Body of pancreas (tissue), 4 donors: Measurements from ENCODE around the gene SGSH. TPM values are rescaled to one million over a fixed set of nuclear protein-coding genes. Genes with fewer than 3 reads are reported as not detected.
A peak's percentile ranks its signal among the peaks of the same experiment; 100 is the strongest.

Source experiments
- ATAC-seq: fragments of 150-250 bp; one replicate; pipeline ENCODE4 v1.9.1; 2016
- DNase-seq, 4 donors: peaks; one replicate each; pipeline ENCODE4 v3.0.0-alpha.2; 2019
- H3K27ac ChIP-seq, 4 donors: fragments of 200-600 bp; sonication (generic); 1 replicate in 3 of 4; 2 replicates in 1 of 4; pipeline versions ENCODE4 v1.5.1 to v1.6.1; 2016 to 2019; ENCODE audit warnings: mild to moderate bottlenecking in 1 of 4, mixed read lengths in 1 of 4, moderate library complexity in 1 of 4
- H3K27me3 ChIP-seq, 2 donors: fragments of 200-600 bp; sonication (generic); one replicate each; pipeline ENCODE4 v1.6.0; 2016; ENCODE audit warnings: mild to moderate bottlenecking in 1 of 2
- H3K36me3 ChIP-seq, 2 donors: fragments of 200-600 bp; sonication (generic); replicated peaks in 1 of 2; 2 replicates each; pipeline ENCODE4 v1.5.1; 2016; ENCODE audit warnings: low read depth in 2 of 2; ENCODE audit not compliant: insufficient read depth in 1 of 2
- H3K4me1 ChIP-seq: fragments of 200-600 bp; sonication (generic); one replicate; pipeline ENCODE4 v1.6.0; 2016
- H3K4me3 ChIP-seq, 2 donors: fragments of 200-600 bp; sonication (generic); 1 replicate in 1 of 2; 2 replicates in 1 of 2; pipeline ENCODE4 v1.5.1; 2016 to 2019
- H3K9me3 ChIP-seq, 3 donors: fragments of 200-600 bp; sonication (generic); 1 replicate in 2 of 3; 2 replicates in 1 of 3; pipeline ENCODE4 v1.5.1; 2016
- POLR2A ChIP-seq, 3 donors: fragments of 450-650 bp; IDR thresholded peaks; one replicate each; pipeline ENCODE4 v1.6.1; 2016; ENCODE audit warnings: antibody characterized with exemption in 3 of 3, mild to moderate bottlenecking in 2 of 3
- WGBS, 2 donors: methylation state at CpG; one replicate each; pipeline ENCODE4 v1.1.5; 2017; 5-methylcytosine and 5-hydroxymethylcytosine counted together
- intact Hi-C: fragments of 100-400 bp; cut with DNase I; formaldehyde crosslinking; loops from one replicate; pipeline ENCODE4 v1.15.1; 2023
- total RNA-seq, 2 donors: library from RNA; depleted of rRNA; stranded (reverse); fragments of >200 nt; gene quantifications; one replicate each; pipeline ENCODE4 v1.1.0, GENCODE V29; 2016
- TF ChIP-seq, protein P1 (sequence below), 7 experiments: fragments of 450-650 bp in 4 of 7; fragments of 200-600 bp in 3 of 7; sonication (generic) in 3 of 7; IDR thresholded peaks; one replicate each; pipeline ENCODE4 v1.5.1; 2016 to 2019; ENCODE audit warnings: antibody characterized with exemption in 7 of 7

The SGSH gene
- total RNA-seq, 2 donors from 2014 or later = 29.6 to 42.8 TPM

DNA sequence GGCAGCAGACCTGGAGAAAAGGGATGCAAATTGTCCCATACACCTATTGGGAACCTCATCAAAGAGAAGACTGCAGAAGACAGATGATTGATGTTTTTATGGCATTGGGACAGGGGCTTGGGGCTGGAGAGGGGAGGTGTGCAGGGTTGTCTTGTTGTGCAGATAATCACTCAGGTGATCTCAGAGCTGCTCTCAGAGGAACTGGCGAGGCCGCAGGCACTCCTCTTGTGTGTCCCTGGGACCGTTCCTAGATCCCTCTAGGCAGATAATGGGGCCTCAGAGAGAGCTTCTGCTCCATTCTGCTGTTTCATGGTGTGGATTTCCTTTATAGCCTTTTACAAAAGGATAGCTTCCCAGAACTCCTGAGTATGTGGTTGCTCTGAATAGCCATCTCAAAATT is 42.2 kb upstream of the SGSH start:
- H3K4me3 ChIP-seq = no peak overlapping the region

DNA sequence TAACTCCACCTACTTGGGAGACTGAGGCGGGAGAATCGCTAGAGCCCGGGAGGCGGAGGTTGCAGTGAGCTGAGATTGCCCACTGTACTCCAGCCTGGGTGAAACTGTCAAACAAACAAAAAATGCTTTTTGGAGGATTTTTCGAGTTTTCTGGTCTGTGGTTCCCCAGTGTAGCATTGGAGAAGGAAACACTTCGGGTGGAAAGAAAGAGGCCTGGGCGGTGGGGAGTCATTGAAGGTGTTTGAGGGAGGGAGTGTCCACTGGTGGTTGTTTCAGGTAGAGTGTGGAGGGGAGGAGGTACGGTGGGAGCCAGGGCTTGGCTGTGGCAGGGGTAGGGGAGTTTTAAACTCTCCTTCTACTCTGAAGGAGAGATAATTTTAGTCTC is 41.8 kb upstream of the SGSH start:
- 48 to 59% methylated on average over 8 of the region's 8 CpGs for WGBS, 2 donors
- TF ChIP-seq, protein P1, sequence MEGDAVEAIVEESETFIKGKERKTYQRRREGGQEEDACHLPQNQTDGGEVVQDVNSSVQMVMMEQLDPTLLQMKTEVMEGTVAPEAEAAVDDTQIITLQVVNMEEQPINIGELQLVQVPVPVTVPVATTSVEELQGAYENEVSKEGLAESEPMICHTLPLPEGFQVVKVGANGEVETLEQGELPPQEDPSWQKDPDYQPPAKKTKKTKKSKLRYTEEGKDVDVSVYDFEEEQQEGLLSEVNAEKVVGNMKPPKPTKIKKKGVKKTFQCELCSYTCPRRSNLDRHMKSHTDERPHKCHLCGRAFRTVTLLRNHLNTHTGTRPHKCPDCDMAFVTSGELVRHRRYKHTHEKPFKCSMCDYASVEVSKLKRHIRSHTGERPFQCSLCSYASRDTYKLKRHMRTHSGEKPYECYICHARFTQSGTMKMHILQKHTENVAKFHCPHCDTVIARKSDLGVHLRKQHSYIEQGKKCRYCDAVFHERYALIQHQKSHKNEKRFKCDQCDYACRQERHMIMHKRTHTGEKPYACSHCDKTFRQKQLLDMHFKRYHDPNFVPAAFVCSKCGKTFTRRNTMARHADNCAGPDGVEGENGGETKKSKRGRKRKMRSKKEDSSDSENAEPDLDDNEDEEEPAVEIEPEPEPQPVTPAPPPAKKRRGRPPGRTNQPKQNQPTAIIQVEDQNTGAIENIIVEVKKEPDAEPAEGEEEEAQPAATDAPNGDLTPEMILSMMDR (IDR thresholded peaks at IDR 0.05) = no peak
- TF ChIP-seq POLR2A (IDR thresholded peaks at IDR 0.05) = no peak
- DNase-seq (no peak), ATAC-seq (no peak)
- intact Hi-C loops = loop anchor here (10.0 kb wide), 1 partner anchor 167 kb away; no protein-coding TSS in a partner anchor
- Histone ChIP-seq H3K9me3 (no peaks in the 10 kb centered on the region), H3K27ac (peak overlapping the region; percentile 95 to 99 (median 96)), H3K27me3 (no peaks in the 10 kb centered on the region), H3K4me3 (no peak overlapping the region), H3K4me1 (peaks cover 47% of the 10 kb centered on the region), H3K36me3 (no peaks in the 10 kb centered on the region)

More for the DNA sequence above, 42.2 kb upstream of the SGSH start:
- peak overlapping the region; percentile 72 to 99 (median 96) for H3K27ac ChIP-seq
- DNase-seq (no peak), ATAC-seq (no peak)
- H3K27me3 ChIP-seq = no peaks in the 10 kb centered on the region
- no peaks in the 10 kb centered on the region for H3K9me3 ChIP-seq
- peaks cover 47% of the 10 kb centered on the region for H3K4me1 ChIP-seq
- 32 to 34% methylated on average over 3 of the region's 3 CpGs for WGBS, 2 donors
- intact Hi-C loops = loop anchor here (10.0 kb wide), 1 partner anchor 167 kb away; no protein-coding TSS in a partner anchor
- H3K36me3 ChIP-seq = no peaks in the 10 kb centered on the region
- TF ChIP-seq POLR2A (IDR thresholded peaks at IDR 0.05) = no peak
- TF ChIP-seq, protein P1 (IDR thresholded peaks at IDR 0.05) = no peak

DNA sequence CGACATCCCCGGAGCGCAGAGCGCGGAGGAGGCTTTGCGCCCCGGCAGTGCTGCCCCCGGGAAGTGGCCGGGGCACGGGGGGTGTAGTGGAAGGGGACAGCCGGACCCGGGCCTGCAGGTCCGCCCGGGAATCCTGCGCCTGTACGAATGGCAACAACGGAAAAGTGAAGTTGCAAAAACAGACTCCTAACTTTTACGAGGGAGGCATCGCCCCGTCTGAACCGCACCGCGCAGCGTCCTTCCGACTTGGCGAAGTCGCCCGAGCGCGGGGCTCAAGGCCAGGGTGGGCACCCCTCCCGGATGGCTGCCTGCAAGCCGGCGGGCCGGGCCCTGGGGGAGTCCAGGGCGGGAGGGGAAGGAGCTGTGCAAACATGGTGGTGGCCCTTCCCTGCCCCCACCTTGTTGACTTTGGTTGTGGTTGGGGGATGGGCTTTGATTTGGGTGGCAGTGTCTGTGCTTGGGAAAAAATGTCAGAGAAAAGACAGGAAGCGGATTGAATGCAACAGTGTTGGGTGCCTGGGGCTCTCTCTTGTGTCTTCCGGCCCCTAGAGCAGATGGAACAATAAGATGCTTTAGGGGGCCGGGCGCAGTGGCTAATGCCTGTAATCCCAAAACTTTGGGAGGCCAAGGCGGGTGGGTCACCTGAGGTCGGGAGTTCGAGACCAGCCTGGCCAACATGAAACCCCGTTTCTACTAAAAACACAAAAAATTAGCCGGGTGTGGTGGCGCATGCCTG is 41.2 kb upstream of the SGSH start:
- Histone ChIP-seq H3K4me3 (peak overlapping the region; percentile 79 to 81), H3K27ac (peak overlapping the region; percentile 95 to 99 (median 96)), H3K36me3 (no peaks in the 10 kb centered on the region), H3K4me1 (peaks cover 47% of the 10 kb centered on the region), H3K9me3 (no peaks in the 10 kb centered on the region), H3K27me3 (no peaks in the 10 kb centered on the region)
- 4 to 25% methylated on average over 13 to 45 of the region's 45 CpGs for WGBS, 2 donors
- peak in 2 of 3 donors; percentile 39 to 51 for TF ChIP-seq POLR2A (IDR thresholded peaks at IDR 0.05)
- TF ChIP-seq, protein P1 (IDR thresholded peaks at IDR 0.05) = no peak
- intact Hi-C loops = loop anchor here (10.0 kb wide), 1 partner anchor 167 kb away; no protein-coding TSS in a partner anchor
- peak; percentile 25 for ATAC-seq
- peak; percentile 58 to 69 (median 68) for DNase-seq

DNA sequence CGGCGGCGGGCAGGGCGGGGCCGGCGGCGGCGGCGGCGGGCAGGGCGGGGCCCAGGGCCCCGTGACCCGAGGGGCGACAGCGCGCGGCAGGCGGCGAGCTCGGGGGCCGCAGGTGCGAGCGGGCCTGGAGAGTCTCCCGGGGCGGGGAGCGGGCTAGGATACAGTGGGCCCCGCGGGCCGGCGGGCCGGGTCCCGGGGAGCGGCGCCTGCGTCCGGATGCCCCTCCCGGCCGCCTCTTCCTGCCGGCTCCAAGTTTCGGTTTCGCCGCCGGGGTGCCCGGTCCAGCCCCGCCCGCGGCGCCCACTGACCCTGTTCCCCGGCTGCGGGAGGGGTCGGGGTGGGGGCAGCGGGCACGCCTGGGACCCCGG is 40.6 kb upstream of the SGSH start, which contains the start of gene RNF213:
TSS of gene RNF213 (plus strand) at position 62 of the 368 bp plus-strand sequence. CDS start 2,830 bp downstream, outside the sequence.
- Histone ChIP-seq H3K27me3 (no peaks in the 10 kb centered on the region), H3K36me3 (no peaks in the 10 kb centered on the region), H3K4me1 (peaks cover 47% of the 10 kb centered on the region), H3K27ac (peak within 1 kb of the TSS; percentile 95 to 99 (median 96)), H3K4me3 (peak within 1 kb of the TSS; percentile 79 to 81), H3K9me3 (no peaks in the 10 kb centered on the region)
- TF ChIP-seq POLR2A (IDR thresholded peaks at IDR 0.05) = peak; percentile 36 to 43 (median 37)
- TF ChIP-seq, protein P1 (IDR thresholded peaks at IDR 0.05) = no peak
- ATAC-seq (peak; percentile 59), DNase-seq (peak; percentile 57 to 68 (median 65))
- WGBS, 2 donors = 0% methylated on average over 45 of the region's 54 CpGs; no CpG with 5 or more reads in 1 of the 2 donors
- intact Hi-C loops = loop anchor here (10.0 kb wide), 1 partner anchor 166 kb away; no protein-coding TSS in a partner anchor
